Bronchial epithelial cell (primary cell): ENCODE measurements around the gene SPATS2L. TPM values are rescaled to one million over a fixed set of nuclear protein-coding genes. Genes with fewer than 3 reads are reported as not detected.
A peak's percentile ranks its signal among the peaks of the same experiment; 100 is the strongest.

ENCODE experiments used
- DNase-seq: peaks from one replicate; pipeline ENCODE4 v3.0.0-alpha.2; 2010; ENCODE audit warnings: low read depth
- FAIRE-seq: peaks from 2 replicates; lab custom pipeline; 2011; peaks lifted over from hg19 to GRCh38; lab: Jason Lieb, UNC
- H3K27me3 ChIP-seq: 2 replicates; pipeline ENCODE4 v1.5.1; 2011; ENCODE audit warnings: low read length; ENCODE audit not compliant: control insufficient read depth, insufficient read depth
- H3K36me3 ChIP-seq: 2 replicates; pipeline ENCODE4 v1.5.1; 2011; ENCODE audit warnings: low read length; ENCODE audit not compliant: control insufficient read depth, insufficient read depth
- H3K4me3 ChIP-seq: 2 replicates; pipeline ENCODE4 v1.5.1; 2011; ENCODE audit warnings: mild to moderate bottlenecking, low read depth, low read length, control low read depth
- total RNA-seq: library from RNA; depleted of rRNA; stranded (reverse); fragments of >200 nt; gene quantifications from 2 replicates; pipeline ENCODE4 v1.2.1, GENCODE V29; 2014
- TF ChIP-seq, protein P1 (sequence below): IDR thresholded peaks from 2 replicates; pipeline ENCODE4 v1.5.1; 2011; ENCODE audit warnings: mild to moderate bottlenecking, moderate library complexity, low read length, control low read depth, inconsistent platforms; ENCODE audit not compliant: insufficient read depth, severe bottlenecking

Gene SPATS2L
- total RNA-seq, 1 donor from 2014 or later = 37.6 TPM

DNA sequence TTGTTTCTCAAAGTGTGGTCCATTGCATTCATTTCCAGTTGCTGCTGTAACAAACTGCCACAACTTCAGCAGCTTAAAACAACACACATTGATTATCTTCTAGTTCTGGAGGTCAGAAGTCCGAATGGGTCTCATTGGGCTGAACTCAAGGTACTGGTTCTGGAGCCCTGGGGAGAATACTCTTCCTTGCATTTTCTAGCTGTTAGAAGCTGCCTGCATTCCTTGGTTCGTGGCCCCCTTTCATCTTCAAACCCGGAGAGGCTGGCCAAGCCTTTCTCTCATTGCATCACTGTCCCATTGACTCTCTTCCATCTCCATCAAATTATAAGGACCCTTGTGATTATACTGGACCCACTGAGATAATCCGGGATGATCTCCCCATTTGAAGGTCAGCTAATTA lies 98.1 kb downstream of the SPATS2L start:
- TF ChIP-seq, protein P1, sequence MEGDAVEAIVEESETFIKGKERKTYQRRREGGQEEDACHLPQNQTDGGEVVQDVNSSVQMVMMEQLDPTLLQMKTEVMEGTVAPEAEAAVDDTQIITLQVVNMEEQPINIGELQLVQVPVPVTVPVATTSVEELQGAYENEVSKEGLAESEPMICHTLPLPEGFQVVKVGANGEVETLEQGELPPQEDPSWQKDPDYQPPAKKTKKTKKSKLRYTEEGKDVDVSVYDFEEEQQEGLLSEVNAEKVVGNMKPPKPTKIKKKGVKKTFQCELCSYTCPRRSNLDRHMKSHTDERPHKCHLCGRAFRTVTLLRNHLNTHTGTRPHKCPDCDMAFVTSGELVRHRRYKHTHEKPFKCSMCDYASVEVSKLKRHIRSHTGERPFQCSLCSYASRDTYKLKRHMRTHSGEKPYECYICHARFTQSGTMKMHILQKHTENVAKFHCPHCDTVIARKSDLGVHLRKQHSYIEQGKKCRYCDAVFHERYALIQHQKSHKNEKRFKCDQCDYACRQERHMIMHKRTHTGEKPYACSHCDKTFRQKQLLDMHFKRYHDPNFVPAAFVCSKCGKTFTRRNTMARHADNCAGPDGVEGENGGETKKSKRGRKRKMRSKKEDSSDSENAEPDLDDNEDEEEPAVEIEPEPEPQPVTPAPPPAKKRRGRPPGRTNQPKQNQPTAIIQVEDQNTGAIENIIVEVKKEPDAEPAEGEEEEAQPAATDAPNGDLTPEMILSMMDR = no peak
- peaks cover 2% of the 10 kb centered on the region for H3K36me3 ChIP-seq
- no peaks in the 10 kb centered on the region for H3K27me3 ChIP-seq
- DNase-seq (no peak), FAIRE-seq (no peak)
- H3K4me3 ChIP-seq = no peak overlapping the region

DNA sequence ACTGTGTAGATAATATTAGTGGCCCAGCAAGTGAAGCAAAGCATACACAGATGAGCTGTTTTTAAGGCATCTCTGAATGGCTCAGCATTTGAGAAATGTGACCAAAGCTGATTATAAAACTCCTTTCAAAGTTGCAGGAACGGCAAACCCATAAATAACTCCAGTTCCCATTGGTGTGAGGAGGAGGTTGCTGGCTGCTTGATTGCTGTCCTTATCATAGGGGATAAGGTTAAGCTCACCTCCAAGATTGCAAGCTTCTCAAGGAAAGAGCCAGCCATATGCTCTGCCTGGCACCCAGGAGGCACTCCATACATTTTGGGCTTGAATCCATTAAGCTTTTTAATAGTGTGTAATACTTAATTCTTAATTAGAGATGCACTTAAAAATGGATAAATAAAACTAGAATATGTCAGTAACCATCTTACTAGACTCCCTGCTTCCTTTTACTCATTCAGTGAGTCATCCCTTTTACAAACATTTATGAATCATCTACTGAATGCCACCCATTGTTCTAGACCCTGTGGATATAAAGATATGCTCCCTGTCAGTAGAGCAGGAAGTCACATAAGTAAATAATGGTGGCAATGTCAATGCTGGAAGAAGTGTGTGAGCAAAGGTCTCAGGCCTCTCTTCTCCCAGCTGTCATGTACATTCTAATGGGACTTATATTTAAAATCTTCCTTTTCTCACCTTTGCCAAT lies 99.3 kb downstream of the SPATS2L start:
- DNase-seq = peak; percentile 95
- Histone ChIP-seq H3K4me3 (no peak overlapping the region), H3K36me3 (peaks cover 2% of the 10 kb centered on the region), H3K27me3 (no peaks in the 10 kb centered on the region)
- FAIRE-seq = no peak
- TF ChIP-seq, protein P1 = no peak

DNA sequence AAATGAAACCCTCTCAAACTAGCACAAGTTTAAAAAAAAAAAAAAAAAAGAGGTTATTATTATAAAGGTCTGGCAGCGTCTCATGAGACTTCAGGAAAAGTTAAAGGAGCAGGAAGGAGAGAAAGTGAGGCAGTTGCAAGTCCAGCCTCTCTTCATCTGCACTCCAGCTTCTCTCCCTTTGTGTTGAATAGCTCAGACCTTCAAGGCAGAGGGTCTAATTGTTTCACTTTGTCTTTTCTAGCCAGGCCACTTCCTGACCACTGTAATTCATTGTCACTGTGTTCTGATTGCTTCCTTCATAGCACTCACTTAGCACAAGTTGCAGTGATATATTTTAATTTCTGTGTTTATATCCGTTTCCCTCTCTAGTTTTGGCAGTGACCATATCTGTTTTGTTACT lies 99.9 kb downstream of the SPATS2L start:
- Histone ChIP-seq H3K4me3 (no peak overlapping the region), H3K36me3 (peaks cover 2% of the 10 kb centered on the region), H3K27me3 (no peaks in the 10 kb centered on the region)
- DNase-seq = no peak
- no peak for FAIRE-seq
- TF ChIP-seq, protein P1 = no peak

DNA sequence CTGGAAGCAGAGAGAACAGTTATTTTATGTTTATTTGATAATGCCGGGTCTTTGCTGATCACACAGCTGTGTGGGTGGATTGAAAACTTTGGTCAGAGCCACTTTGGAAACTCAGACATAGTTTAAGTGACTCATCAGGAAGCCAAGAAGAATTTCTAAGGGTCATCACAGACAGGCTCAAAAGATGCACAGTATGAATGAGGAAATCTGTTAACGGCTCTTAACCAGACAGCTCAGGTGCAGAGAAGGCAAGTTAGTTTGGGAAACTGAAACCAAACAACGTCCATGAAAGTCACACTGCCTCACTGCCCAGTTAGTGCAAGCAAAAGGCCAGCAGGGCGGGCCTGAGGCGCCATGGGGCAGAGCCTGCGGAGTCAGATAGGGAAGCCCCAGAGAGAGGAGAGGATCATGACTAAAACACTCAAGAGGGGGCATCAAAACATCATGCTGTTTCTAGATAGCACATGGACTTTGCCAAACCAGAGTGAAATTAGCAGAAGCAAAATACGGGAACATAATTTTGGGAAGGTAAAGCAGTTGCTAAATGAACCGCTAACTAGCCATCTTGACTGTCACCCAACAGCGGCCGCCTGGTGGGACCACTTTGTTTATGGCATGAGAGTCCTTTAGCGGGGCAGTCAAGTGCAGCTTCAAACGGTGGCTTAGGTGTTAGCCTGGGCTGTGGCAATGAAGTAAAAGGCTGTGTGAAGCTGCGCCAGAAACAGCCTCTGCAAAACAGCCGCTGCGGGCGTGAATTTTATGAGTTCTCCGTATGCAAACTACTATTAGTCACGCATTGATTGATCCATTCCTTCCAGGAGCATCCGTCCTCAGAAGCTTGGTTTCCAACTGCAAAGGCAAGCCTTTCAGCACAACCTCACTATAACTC lies 102.2 kb downstream of the SPATS2L start:
- DNase-seq = peak; percentile 79
- no peak for FAIRE-seq
- H3K4me3 ChIP-seq = no peak overlapping the region
- H3K27me3 ChIP-seq = no peaks in the 10 kb centered on the region
- TF ChIP-seq, protein P1 = no peak
- H3K36me3 ChIP-seq = no peaks in the 10 kb centered on the region

DNA sequence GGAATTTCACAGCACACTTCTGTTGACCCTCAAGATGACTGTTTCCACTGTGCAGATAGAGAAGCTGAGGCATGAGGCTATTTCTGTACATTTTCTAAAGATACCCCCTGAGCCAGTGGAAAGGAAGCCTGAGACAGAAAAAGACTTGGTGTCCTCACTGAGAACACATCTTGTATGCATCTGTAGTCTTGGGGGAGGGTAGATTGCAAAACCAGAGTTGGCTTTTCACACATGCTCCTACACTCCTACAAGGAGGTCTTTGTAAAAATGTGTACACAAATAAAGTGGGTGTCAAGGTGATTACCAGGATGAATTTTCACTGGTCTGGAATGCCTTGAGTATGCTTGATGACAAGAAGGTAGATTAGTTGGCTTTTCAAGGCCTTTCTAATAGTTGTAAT lies 105.3 kb downstream of the SPATS2L start:
- FAIRE-seq (no peak), DNase-seq (no peak)
- Histone ChIP-seq H3K4me3 (no peak overlapping the region), H3K27me3 (no peaks in the 10 kb centered on the region), H3K36me3 (peaks cover 1% of the 10 kb centered on the region)
- TF ChIP-seq, protein P1 = no peak
